MM.1S (cell line): ENCODE measurements around the gene BCKDK.

Source experiments
- CTCF ChIP-seq: fragments of 300-600 bp; sonication (generic); IDR thresholded peaks from 2 replicates; pipeline ENCODE4 v1.5.1; 2016; ENCODE audit warnings: antibody characterized with exemption, low read length, mixed read lengths
- EZH2phosphoT487 ChIP-seq: fragments of 300-600 bp; sonication (generic); IDR thresholded peaks from 2 replicates; pipeline ENCODE4 v1.6.1; 2018; ENCODE audit warnings: antibody characterized with exemption, low read length

DNA sequence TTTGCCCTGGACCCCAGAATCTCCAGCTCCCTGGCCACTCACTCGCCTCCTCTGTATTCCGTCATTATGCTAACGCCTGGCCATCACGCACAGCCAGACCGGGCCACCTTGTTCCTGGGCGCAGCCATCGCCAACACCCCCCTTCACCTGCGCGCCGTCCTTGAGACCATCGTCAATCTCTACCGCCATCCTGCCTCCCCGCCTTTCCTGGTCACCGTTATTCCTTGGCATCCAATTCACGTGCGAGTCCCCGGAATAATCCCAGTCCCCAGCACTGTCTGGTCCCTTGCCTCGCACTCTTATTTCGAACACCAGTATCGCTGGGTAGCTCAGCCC is 14.1 kb upstream of the BCKDK start:
- TF ChIP-seq CTCF (no peak), EZH2phosphoT487 (no peak)
